GM12891 (cell line): Measurements from ENCODE around the gene KCNAB1.

Source experiments
- PAX5 ChIP-seq: IDR thresholded peaks from 2 replicates; pipeline ENCODE4 v1.6.1; 2011; ENCODE audit warnings: low read length, moderate library complexity, mild to moderate bottlenecking; ENCODE audit not compliant: insufficient read depth, severe bottlenecking
- POLR2A ChIP-seq: IDR thresholded peaks from 2 replicates; pipeline ENCODE4 v1.6.1; 2011; ENCODE audit warnings: low read depth, low read length, control low read depth
- POLR2AphosphoS5 ChIP-seq: IDR thresholded peaks from 2 replicates; pipeline ENCODE4 v1.6.1; 2011; ENCODE audit warnings: low read depth, low read length, control low read depth
- SPI1 ChIP-seq: IDR thresholded peaks from 2 replicates; pipeline ENCODE4 v1.6.1; 2011; ENCODE audit warnings: low read depth, low read length, control low read depth
- TAF1 ChIP-seq: IDR thresholded peaks from 2 replicates; pipeline ENCODE4 v1.6.1; 2011; ENCODE audit warnings: low read depth, low read length, control low read depth

DNA sequence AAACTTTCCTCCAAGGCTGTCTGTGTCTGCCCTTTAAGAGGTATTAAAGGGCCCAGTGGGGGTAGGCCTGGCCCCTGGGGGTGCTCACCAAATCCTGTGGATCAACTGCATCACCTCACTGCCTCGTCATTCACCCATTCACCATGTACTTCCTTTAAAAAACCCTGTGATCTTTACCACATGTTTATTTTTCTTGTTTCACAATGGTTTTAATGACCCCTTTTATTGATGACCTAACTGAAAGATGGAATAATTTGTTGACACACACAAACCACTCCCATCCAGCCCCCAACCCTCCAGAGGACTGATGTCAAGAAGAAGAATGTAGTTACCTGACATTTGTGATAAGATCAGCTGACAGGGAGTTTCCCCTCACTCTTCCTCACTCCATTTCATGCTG, 40.8 kb downstream of the KCNAB1 start:
- no peak for TF ChIP-seq POLR2A
- no peak for TF ChIP-seq SPI1
- no peak for TF ChIP-seq POLR2AphosphoS5
- no peak for TF ChIP-seq TAF1
- no peak for TF ChIP-seq PAX5
